ENCODE results near the gene COL4A2. TPM values are rescaled to one million over a fixed set of nuclear protein-coding genes. Genes with fewer than 3 reads are reported as not detected.

The COL4A2 gene
- total RNA-seq, 1 experiment from 2014 or later: 74.5 TPM

GRCh38 chr13:110376120-110376519 lies 69.0 kb downstream of the COL4A2 start:
- Histone ChIP-seq H3K9ac (ENCODE audit: low read length) (no peak overlapping the region), H3K27ac (ENCODE audit: low read length) (no peak overlapping the region), H3K4me1 (ENCODE audit: insufficient read depth, low read length) (peaks cover 20% of the 10 kb centered on the region), H3K36me3 (ENCODE audit: low read depth, low read length) (no peaks in the 10 kb centered on the region), H3K9me2 (replicated peaks; ENCODE audit: low read length) (no peaks in the 10 kb centered on the region), H4K20me1 (ENCODE audit: low read length) (no peaks in the 10 kb centered on the region), H3K27me3 (ENCODE audit: low read length) (no peaks in the 10 kb centered on the region), H3K4me2 (ENCODE audit: low read length) (no peak overlapping the region), H3F3A (ENCODE audit: low read length, unreplicated experiment) (no peaks in the 10 kb centered on the region), H2AFZ (ENCODE audit: low read length) (no peak overlapping the region), H3K4me3 (ENCODE audit: low read length) (no peak overlapping the region), H3K9me3 (ENCODE audit: low read length) (no peaks in the 10 kb centered on the region), H3K79me2 (ENCODE audit: low read length) (0 out of 2 replicates have a peak, but pooled peaks cover 6% of the 10 kb centered on the region)
- DNase-seq (no peak), ATAC-seq (no peak)
- no TSS peak for BruUV-seq (replicated peaks)
- TF ChIP-seq EZH2phosphoT487 (IDR thresholded peaks at IDR 0.05; ENCODE audit: borderline replicate concordance, low read length): no peak
- TF ChIP-seq, protein P1, sequence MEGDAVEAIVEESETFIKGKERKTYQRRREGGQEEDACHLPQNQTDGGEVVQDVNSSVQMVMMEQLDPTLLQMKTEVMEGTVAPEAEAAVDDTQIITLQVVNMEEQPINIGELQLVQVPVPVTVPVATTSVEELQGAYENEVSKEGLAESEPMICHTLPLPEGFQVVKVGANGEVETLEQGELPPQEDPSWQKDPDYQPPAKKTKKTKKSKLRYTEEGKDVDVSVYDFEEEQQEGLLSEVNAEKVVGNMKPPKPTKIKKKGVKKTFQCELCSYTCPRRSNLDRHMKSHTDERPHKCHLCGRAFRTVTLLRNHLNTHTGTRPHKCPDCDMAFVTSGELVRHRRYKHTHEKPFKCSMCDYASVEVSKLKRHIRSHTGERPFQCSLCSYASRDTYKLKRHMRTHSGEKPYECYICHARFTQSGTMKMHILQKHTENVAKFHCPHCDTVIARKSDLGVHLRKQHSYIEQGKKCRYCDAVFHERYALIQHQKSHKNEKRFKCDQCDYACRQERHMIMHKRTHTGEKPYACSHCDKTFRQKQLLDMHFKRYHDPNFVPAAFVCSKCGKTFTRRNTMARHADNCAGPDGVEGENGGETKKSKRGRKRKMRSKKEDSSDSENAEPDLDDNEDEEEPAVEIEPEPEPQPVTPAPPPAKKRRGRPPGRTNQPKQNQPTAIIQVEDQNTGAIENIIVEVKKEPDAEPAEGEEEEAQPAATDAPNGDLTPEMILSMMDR (conservative IDR thresholded peaks at IDR 0.05; ENCODE audit: low read depth, low read length): no peak
- TF ChIP-seq EZH2 (IDR thresholded peaks at IDR 0.05; ENCODE audit: low read length, unreplicated experiment): no peak
- POLR2A ChIA-PET (ENCODE audit: unreplicated experiment): no interaction called here
- CTCF ChIA-PET: no interaction called here
- intact Hi-C loops (cut with micrococcal nuclease): no loop called here

GRCh38 chr13:110377178-110377825 lies 70.2 kb downstream of the COL4A2 start:
- intact Hi-C loops (cut with micrococcal nuclease): no loop called here
- Histone ChIP-seq H3K79me2 (ENCODE audit: low read length) (0 out of 2 replicates have a peak, but pooled peaks cover 8% of the 10 kb centered on the region), H3K36me3 (ENCODE audit: low read depth, low read length) (no peaks in the 10 kb centered on the region), H3K9me3 (ENCODE audit: low read length) (no peaks in the 10 kb centered on the region), H3F3A (ENCODE audit: low read length, unreplicated experiment) (no peaks in the 10 kb centered on the region), H2AFZ (ENCODE audit: low read length) (no peak overlapping the region), H3K9me2 (replicated peaks; ENCODE audit: low read length) (no peaks in the 10 kb centered on the region), H3K4me1 (ENCODE audit: insufficient read depth, low read length) (peaks cover 31% of the 10 kb centered on the region), H3K9ac (ENCODE audit: low read length) (no peak overlapping the region), H3K4me2 (ENCODE audit: low read length) (no peak overlapping the region), H3K27ac (ENCODE audit: low read length) (no peak overlapping the region), H4K20me1 (ENCODE audit: low read length) (no peaks in the 10 kb centered on the region), H3K4me3 (ENCODE audit: low read length) (no peak overlapping the region), H3K27me3 (ENCODE audit: low read length) (no peaks in the 10 kb centered on the region)
- no TSS peak for BruUV-seq (replicated peaks)
- CTCF ChIA-PET: no interaction called here
- DNase-seq (no peak), ATAC-seq (no peak)
- TF ChIP-seq EZH2 (IDR thresholded peaks at IDR 0.05; ENCODE audit: low read length, unreplicated experiment) (no peak), EZH2phosphoT487 (IDR thresholded peaks at IDR 0.05; ENCODE audit: borderline replicate concordance, low read length) (no peak)
- TF ChIP-seq, protein P1 (conservative IDR thresholded peaks at IDR 0.05; ENCODE audit: low read depth, low read length): no peak
- POLR2A ChIA-PET (ENCODE audit: unreplicated experiment): no interaction called here

GRCh38 chr13:110377826-110378201 lies 70.7 kb downstream of the COL4A2 start:
- H3K27ac ChIP-seq (ENCODE audit: low read length): no peak overlapping the region
- H3K4me3 ChIP-seq (ENCODE audit: low read length): no peak overlapping the region
- H3K27me3 ChIP-seq (ENCODE audit: low read length): no peaks in the 10 kb centered on the region
- 0 out of 2 replicates have a peak, but pooled peaks cover 8% of the 10 kb centered on the region for H3K79me2 ChIP-seq (ENCODE audit: low read length)
- H3K9me2 ChIP-seq (replicated peaks; ENCODE audit: low read length): no peaks in the 10 kb centered on the region
- peaks cover 34% of the 10 kb centered on the region for H3K4me1 ChIP-seq (ENCODE audit: insufficient read depth, low read length)
- no peaks in the 10 kb centered on the region for H3K9me3 ChIP-seq (ENCODE audit: low read length)
- H4K20me1 ChIP-seq (ENCODE audit: low read length): no peaks in the 10 kb centered on the region
- H3K4me2 ChIP-seq (ENCODE audit: low read length): no peak overlapping the region
- ATAC-seq (no peak), DNase-seq (no peak)
- POLR2A ChIA-PET (ENCODE audit: unreplicated experiment): no interaction called here
- H3K36me3 ChIP-seq (ENCODE audit: low read depth, low read length): no peaks in the 10 kb centered on the region
- CTCF ChIA-PET: no interaction called here
- TF ChIP-seq EZH2phosphoT487 (IDR thresholded peaks at IDR 0.05; ENCODE audit: borderline replicate concordance, low read length) (no peak), EZH2 (IDR thresholded peaks at IDR 0.05; ENCODE audit: low read length, unreplicated experiment) (no peak)
- TF ChIP-seq, protein P1 (conservative IDR thresholded peaks at IDR 0.05; ENCODE audit: low read depth, low read length): no peak
- H2AFZ ChIP-seq (ENCODE audit: low read length): no peak overlapping the region
- BruUV-seq (replicated peaks): no TSS peak
- intact Hi-C loops (cut with micrococcal nuclease): no loop called here
- H3K9ac ChIP-seq (ENCODE audit: low read length): no peak overlapping the region
- no peaks in the 10 kb centered on the region for H3F3A ChIP-seq (ENCODE audit: low read length, unreplicated experiment)
